Measurements from ENCODE around the gene SIRT5. TPM values are rescaled to one million over a fixed set of nuclear protein-coding genes. Genes with fewer than 3 reads are reported as not detected.

The SIRT5 gene
- 10.6 TPM for total RNA-seq

DNA sequence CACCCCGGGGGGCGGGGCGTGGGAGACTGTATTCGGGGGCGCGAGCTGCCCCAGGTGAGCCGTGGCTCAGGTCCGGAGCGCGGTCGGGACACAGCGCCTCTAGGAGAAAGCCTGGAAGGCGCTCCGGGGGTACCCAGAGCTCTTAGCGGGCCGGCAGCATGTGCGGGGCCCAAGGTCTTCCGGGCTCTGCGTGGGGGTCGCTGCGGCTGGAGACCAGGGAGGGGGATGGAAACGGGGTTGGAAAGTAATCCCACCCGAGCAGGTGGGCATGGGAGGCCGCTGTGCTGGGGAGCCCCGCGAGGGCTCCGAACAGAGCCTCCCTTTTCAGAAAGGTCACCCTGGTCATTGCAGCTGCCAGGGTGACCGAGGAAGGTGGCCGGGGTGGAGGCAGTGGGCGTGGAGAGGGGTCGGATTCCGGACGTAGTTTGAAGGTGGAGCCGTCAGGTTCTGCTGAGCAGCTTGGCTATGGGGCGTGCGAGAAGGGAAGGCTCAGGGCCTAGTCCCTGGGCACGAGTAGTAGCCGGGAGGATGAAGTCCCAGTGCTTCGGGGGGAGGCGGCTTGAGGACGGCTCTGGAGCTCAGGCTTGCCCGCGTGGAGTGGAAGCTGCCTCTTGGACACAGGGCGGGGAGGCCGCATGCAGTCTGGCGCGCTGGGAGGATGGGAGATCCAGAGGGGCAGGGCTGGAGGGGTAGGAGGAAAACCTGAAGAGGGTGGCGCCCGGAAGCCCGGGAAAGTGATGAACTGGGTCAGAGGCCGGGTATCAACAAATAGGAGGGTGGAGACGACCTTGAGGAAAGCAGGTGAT, at the start of gene SIRT5:
Gene SIRT5 (plus strand): TSS at position 31 of the 806 bp plus-strand sequence. CDS start 9,510 bp downstream, outside the sequence.

DNA sequence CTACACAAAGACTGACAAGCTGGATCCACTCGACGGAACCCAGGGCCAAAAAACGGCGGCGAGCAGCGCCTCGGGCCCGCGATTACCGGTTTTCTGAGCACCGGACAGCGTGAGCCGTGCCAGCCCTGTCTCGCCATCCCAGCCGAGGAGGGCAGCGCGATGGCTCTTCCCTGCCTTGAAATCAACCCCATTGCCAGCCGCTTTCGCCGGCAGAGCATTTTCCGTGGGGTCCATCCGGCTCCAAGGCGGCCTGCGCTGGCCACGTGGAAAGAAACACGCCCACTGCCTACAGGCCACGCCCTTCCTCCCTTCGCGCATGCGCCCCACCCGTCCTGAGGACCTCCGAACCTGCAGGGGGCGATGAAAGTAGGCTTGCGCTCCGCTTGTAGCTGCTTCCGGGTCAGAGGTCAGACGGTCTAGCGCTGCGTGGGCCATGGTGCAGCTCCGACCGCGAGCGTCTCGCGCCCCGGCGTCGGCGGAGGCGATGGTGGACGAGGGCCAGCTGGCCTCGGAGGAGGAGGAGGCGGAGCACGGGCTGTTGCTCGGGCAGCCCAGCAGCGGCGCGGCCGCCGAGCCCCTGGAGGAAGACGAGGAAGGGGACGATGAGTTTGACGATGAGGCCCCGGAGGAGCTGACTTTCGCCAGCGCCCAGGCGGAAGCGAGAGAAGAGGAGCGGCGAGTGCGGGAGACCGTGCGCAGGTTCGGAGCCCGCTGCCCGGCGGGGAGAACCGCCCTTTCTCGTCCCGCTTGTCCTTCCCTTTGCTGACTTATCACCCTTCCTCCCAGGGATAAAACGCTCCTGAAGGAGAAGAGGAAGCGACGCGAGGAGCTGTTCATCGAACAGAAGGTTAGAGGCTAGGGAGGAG, 40.8 kb downstream of the SIRT5 start, which contains the start of gene NOL7:
Gene NOL7 (plus strand): TSS at position 410 of the 866 bp plus-strand sequence. CDS start 24 bp downstream, at position 434.

Other genes with a start within 250 kb of the SIRT5 start
- 31.5 TPM for gene TBC1D7, start 246.1 kb upstream of the SIRT5 start, total RNA-seq
- gene GFOD1, start 87.0 kb upstream of the SIRT5 start, total RNA-seq, result 10.9 TPM
- 77.8 TPM for gene NOL7, start 40.7 kb downstream of the SIRT5 start, total RNA-seq
- gene RANBP9, start 137.2 kb downstream of the SIRT5 start, total RNA-seq, result 67.3 TPM
- 11.1 TPM for gene MCUR1, start 240.0 kb downstream of the SIRT5 start, total RNA-seq

Measured in camera-type eye (tissue), 1 donor.